ENCODE results near the gene CPNE5.

CPNE5 gene

DNA sequence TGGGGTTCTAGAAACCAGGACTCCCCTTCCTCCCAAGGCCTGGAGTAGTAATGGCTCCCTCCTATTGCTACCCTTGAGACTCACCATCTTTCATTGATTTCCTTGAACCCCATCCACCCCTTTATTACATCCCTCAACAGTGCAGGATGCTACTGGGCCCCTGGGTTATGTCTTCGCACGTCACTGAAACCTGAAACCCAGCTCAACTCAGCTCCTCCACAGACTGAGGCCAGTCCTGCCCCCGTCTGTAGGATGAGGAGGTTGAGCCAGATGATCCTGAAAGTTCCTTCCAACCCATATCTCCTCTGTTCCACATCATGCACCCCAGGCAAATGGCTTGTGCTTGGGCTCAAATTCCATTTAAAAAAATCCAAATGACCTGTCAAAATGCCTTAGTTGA is 21.4 kb downstream of the CPNE5 start:
- no peaks in the 10 kb centered on the region for H3K27me3 ChIP-seq (ENCODE audit: insufficient read depth, low read length, poor library complexity, severe bottlenecking)
- no peak overlapping the region for H3K9ac ChIP-seq (ENCODE audit: low read depth, low read length, poor library complexity, severe bottlenecking)
- no peak overlapping the region for H2AFZ ChIP-seq (ENCODE audit: low read length)
- no peaks in the 10 kb centered on the region for H3K79me2 ChIP-seq (ENCODE audit: insufficient read depth, low read length)
- no peaks in the 10 kb centered on the region for H3K36me3 ChIP-seq (ENCODE audit: insufficient read depth, low read length)
- H4K20me1 ChIP-seq (ENCODE audit: insufficient read depth, low read length, poor library complexity, severe bottlenecking) = no peaks in the 10 kb centered on the region
- H3K9me2 ChIP-seq (replicated peaks; ENCODE audit: low read depth, low read length) = no peaks in the 10 kb centered on the region
- TF ChIP-seq, protein P1, sequence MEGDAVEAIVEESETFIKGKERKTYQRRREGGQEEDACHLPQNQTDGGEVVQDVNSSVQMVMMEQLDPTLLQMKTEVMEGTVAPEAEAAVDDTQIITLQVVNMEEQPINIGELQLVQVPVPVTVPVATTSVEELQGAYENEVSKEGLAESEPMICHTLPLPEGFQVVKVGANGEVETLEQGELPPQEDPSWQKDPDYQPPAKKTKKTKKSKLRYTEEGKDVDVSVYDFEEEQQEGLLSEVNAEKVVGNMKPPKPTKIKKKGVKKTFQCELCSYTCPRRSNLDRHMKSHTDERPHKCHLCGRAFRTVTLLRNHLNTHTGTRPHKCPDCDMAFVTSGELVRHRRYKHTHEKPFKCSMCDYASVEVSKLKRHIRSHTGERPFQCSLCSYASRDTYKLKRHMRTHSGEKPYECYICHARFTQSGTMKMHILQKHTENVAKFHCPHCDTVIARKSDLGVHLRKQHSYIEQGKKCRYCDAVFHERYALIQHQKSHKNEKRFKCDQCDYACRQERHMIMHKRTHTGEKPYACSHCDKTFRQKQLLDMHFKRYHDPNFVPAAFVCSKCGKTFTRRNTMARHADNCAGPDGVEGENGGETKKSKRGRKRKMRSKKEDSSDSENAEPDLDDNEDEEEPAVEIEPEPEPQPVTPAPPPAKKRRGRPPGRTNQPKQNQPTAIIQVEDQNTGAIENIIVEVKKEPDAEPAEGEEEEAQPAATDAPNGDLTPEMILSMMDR (conservative IDR thresholded peaks at IDR 0.05; ENCODE audit: low read length) = no peak
- TF ChIP-seq EZH2phosphoT487 (IDR thresholded peaks at IDR 0.05; ENCODE audit: borderline replicate concordance) = no peak
- H3K4me3 ChIP-seq (ENCODE audit: low read length, poor library complexity, severe bottlenecking) = no peak overlapping the region
- no peaks in the 10 kb centered on the region for H3K4me1 ChIP-seq (ENCODE audit: insufficient read depth, low read length, poor library complexity, severe bottlenecking)
- no peaks in the 10 kb centered on the region for H3K9me3 ChIP-seq (ENCODE audit: insufficient read depth, low read depth, low read length)
- no peaks in the 10 kb centered on the region for H3F3A ChIP-seq (ENCODE audit: low read depth)
- H3K4me2 ChIP-seq (ENCODE audit: low read depth, low read length, poor library complexity, severe bottlenecking) = no peak overlapping the region

DNA sequence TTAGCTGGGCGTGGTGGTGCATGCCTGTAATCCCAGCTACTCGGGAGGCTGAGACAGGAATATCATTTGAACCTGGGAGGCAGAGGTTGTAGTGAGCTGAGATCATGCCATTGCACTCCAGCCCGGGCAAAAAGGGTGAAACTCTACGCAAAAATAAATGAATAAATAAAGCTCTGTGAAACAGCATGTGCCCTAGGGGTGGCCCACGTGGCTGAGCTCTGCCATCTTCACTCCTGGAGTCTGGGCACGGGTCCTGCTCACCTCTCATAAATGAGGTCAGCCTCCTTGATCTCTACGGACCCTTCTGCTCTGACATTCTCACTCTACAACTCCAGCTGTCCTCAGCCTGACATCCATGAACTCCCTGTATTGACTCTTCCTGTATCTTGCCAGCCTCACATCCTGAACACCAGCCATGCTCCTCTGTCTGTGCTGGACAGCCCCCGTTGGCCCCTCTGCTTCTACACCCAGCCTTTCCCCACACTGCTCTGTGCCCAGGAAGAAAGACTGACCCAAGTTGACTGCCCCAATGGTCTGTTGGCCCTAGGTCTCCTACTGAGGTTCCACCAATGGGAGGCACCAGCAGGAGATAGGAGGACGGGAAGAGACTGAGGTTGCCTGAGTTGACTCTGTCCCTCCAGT is 21.9 kb downstream of the CPNE5 start:
- Histone ChIP-seq H3K4me3 (ENCODE audit: low read length, poor library complexity, severe bottlenecking) (no peak overlapping the region), H3K27me3 (ENCODE audit: insufficient read depth, low read length, poor library complexity, severe bottlenecking) (no peaks in the 10 kb centered on the region), H3K36me3 (ENCODE audit: insufficient read depth, low read length) (no peaks in the 10 kb centered on the region), H3K4me1 (ENCODE audit: insufficient read depth, low read length, poor library complexity, severe bottlenecking) (no peaks in the 10 kb centered on the region), H3F3A (ENCODE audit: low read depth) (no peaks in the 10 kb centered on the region), H2AFZ (ENCODE audit: low read length) (no peak overlapping the region), H3K9me2 (replicated peaks; ENCODE audit: low read depth, low read length) (no peaks in the 10 kb centered on the region), H3K9me3 (ENCODE audit: insufficient read depth, low read depth, low read length) (no peaks in the 10 kb centered on the region), H4K20me1 (ENCODE audit: insufficient read depth, low read length, poor library complexity, severe bottlenecking) (no peaks in the 10 kb centered on the region), H3K79me2 (ENCODE audit: insufficient read depth, low read length) (no peaks in the 10 kb centered on the region), H3K9ac (ENCODE audit: low read depth, low read length, poor library complexity, severe bottlenecking) (no peak overlapping the region), H3K4me2 (ENCODE audit: low read depth, low read length, poor library complexity, severe bottlenecking) (no peak overlapping the region)
- TF ChIP-seq EZH2phosphoT487 (IDR thresholded peaks at IDR 0.05; ENCODE audit: borderline replicate concordance) = no peak
- TF ChIP-seq, protein P1 (conservative IDR thresholded peaks at IDR 0.05; ENCODE audit: low read length) = no peak

DNA sequence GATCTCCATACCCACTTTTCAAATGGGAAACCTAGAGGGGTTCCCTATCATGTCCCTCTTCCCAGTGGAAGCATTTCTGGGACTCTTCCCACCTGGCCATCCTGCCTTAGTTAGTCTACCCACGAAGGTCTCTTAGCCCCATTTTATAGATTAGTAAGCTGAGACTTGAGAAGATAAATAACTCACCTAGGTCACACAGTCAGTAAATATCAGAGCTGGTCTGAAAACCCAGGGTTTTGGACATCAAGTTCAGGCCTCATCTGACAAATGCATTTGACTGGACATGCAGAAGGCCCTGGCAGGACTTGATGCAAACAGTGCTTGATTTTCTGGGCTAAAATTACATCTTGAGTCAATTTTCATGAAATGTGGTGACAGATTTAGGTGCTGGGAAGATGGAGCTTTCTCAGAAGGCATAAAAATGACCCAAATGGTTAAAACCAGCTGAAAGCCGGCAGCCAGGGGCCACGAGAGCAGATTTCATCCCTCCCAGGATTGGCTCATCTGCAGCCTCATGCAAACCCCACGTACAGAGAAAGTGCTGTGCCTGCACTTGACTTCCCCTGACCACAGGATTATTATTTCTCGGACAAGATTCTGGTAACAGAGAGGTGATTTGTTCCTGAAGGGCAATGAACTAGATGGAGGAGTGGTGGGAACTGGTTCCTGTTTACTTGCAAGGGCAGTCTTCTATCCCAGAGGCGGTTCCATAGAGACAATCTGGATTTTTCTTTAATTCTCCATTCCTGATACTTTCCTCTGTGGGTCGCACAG is 23.1 kb downstream of the CPNE5 start:
- TF ChIP-seq EZH2phosphoT487 (IDR thresholded peaks at IDR 0.05; ENCODE audit: borderline replicate concordance) = no peak
- TF ChIP-seq, protein P1 (conservative IDR thresholded peaks at IDR 0.05; ENCODE audit: low read length) = no peak
- Histone ChIP-seq H3K4me1 (ENCODE audit: insufficient read depth, low read length, poor library complexity, severe bottlenecking) (no peaks in the 10 kb centered on the region), H3K27me3 (ENCODE audit: insufficient read depth, low read length, poor library complexity, severe bottlenecking) (no peaks in the 10 kb centered on the region), H3F3A (ENCODE audit: low read depth) (no peaks in the 10 kb centered on the region), H3K79me2 (ENCODE audit: insufficient read depth, low read length) (no peaks in the 10 kb centered on the region), H3K9me2 (replicated peaks; ENCODE audit: low read depth, low read length) (no peaks in the 10 kb centered on the region), H2AFZ (ENCODE audit: low read length) (no peak overlapping the region), H3K36me3 (ENCODE audit: insufficient read depth, low read length) (no peaks in the 10 kb centered on the region), H3K4me3 (ENCODE audit: low read length, poor library complexity, severe bottlenecking) (no peak overlapping the region), H3K9ac (ENCODE audit: low read depth, low read length, poor library complexity, severe bottlenecking) (no peak overlapping the region), H3K4me2 (ENCODE audit: low read depth, low read length, poor library complexity, severe bottlenecking) (no peak overlapping the region), H3K9me3 (ENCODE audit: insufficient read depth, low read depth, low read length) (no peaks in the 10 kb centered on the region), H4K20me1 (ENCODE audit: insufficient read depth, low read length, poor library complexity, severe bottlenecking) (no peaks in the 10 kb centered on the region)

Measured in Loucy (cell line).